Measurements from ENCODE around the gene ARHGAP33.
"Not testable (repeated sequence)": the region's sequence is repeated elsewhere in the genome, so short reads cannot be mapped to it uniquely, and the experiment has no call there.

Gene ARHGAP33

DNA sequence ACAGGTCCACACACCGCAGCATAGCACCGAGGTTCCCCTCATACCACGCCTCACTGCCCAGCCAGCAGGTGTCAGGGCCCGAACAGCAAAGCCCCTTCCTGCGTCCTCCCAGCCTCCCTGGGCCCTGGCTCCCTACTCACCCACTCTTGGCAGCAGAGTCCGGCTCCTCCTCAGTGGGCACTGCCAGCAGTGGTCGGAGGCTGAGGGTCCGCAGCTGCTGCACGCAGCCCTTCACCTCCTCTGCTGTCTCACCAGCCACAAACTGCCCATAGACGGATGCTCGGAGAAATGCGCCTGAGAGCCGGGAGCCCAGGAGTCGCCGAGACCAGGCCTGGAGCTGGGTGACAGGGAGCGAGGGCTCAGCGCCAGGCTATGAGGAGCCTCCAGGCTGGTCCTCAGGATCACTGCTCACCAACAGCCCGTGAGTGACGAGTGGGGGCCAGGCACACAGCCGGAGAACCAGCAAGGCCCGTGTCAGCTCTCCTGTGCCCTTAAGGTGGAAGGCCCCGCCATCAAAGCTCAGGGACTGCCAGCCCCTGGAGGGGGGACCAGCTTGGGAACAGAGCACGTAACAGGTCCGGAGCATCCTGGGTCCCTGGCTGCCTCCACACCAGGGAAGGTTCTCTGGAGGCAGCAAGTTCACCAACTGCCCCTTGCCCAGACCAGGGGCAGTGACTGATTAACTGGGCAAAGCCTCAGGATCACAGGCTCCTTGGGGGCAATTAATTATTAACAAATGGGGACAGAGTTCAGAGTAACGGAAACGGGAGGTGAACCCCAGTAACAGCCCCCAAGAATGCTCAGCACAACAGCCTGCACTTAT, 37.1 kb downstream of the ARHGAP33 start, which contains the start of gene PRODH2:
Gene PRODH2 (minus strand): TSS at position 626 of the 823 bp plus-strand sequence. CDS start 40 bp downstream, at position 586.
- no peak within 1 kb of the TSS for H3K4me3 ChIP-seq (ENCODE audit: low read length)
- DNase-seq (ENCODE audit: low read depth, low spot score): no peak

DNA sequence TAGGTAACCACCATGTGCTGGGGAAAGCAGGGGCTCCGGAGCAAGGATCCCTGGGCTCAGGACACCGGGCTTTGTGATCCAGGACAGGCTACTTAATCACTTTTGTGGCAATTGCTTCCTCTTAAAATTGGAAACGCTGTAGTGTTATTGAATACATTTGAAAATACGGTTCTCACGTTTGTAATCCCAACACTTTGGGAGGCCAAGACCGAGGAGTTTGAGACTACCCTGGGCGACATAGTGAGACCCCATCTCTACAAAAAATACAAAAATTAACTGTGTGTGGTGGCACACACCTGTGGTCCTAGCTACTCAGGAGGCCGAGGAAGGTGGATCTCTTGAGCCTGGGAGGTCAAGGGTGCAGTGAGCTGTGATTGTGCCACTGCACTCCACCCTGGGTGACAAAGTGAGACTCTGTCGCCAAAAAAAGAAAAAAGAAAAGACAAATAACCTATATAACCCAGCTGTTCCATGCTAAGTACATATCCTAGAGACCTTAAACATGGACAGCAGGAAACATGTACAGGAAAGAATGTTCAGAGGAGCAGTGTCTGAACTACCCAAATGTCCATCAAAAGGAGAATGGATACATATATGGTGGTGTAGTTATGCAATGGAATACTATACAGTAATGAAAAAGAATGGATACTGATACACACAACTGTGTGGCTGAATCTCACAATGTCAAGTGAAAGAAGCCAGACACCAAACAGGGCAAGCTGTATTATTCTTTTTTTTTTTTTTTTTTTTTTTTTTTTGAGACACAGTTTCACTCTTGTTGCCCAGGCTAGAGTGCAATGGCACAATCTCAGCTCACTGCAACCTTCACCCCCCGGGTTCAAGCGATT, 37.9 kb downstream of the ARHGAP33 start:
- no peak for DNase-seq (ENCODE audit: low read depth, low spot score)
- no peak overlapping the region for H3K4me3 ChIP-seq (ENCODE audit: low read length)

DNA sequence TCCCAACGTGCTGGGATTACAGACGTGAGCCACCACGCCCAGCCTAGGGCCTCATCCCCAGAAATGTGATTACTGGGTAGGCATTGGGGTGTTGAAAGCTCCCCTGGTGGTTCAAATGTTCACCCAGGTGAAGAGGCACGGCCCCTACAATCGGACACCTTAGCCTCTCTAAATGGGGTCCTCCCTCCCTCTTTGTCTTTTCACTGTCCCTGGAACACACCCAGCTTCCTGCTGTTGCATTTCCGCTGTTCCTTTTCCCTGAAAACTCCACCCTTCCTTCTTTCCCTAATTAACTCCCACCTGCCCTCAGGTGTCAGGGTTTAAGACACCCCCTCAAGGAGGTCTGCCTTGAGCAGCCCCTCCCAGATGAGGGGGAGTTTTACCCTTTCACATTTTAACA, 40.9 kb downstream of the ARHGAP33 start:
- no peak overlapping the region for H3K4me3 ChIP-seq (ENCODE audit: low read length)
- DNase-seq (ENCODE audit: low read depth, low spot score): no peak

- no peak for DNase-seq (ENCODE audit: low read depth, low spot score)
- H3K4me3 ChIP-seq (ENCODE audit: low read length): no peak overlapping the region
Measured at GRCh38 chr19:35816846-35817245, 41.5 kb downstream of the ARHGAP33 start.

- DNase-seq (ENCODE audit: low read depth, low spot score): no peak
- no peak overlapping the region for H3K4me3 ChIP-seq (ENCODE audit: low read length)
Measured at GRCh38 chr19:35818445-35818844, 43.1 kb downstream of the ARHGAP33 start.

DNA sequence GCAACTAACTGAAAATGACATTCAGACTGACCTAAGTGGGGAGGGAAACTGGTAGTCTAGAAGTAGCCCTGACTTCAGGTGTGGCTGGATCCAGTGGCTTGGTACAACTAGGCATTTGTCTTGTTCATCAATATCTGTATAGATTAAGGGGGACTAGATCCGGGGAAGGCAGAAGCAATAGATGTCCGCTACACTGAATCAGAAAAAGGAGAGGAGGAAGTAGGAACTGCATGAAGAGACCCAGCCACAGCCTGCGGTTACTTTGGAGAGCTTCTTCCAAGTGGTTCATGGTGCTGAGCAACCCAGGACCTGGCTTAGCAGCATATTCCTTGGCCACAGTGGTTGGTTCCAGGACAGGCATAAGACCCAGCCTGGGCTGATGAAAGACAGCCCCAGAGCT, 47.2 kb downstream of the ARHGAP33 start:
- H3K4me3 ChIP-seq (ENCODE audit: low read length): peak overlapping the region; percentile 7; the same call in 1 of the 2 replicates
- DNase-seq (ENCODE audit: low read depth, low spot score): peak; percentile 41

- DNase-seq (ENCODE audit: low read depth, low spot score): no peak
Measured at GRCh38 chr19:35824150-35824549, 48.8 kb downstream of the ARHGAP33 start.

GRCh38 chr19:35828692-35829301, 53.4 kb downstream of the ARHGAP33 start:
- peak; percentile 51 for DNase-seq (ENCODE audit: low read depth, low spot score)
- no peak overlapping the region for H3K4me3 ChIP-seq (ENCODE audit: low read length)

More at GRCh38 chr19:35824150-35824549, 48.8 kb downstream of the ARHGAP33 start:
- H3K4me3 ChIP-seq (ENCODE audit: low read length): no peak overlapping the region

- no peak overlapping the region for H3K4me3 ChIP-seq (ENCODE audit: low read length)
- no peak for DNase-seq (ENCODE audit: low read depth, low spot score)
Measured at GRCh38 chr19:35830986-35831385, 55.6 kb downstream of the ARHGAP33 start.

- H3K4me3 ChIP-seq (ENCODE audit: low read length): no peak overlapping the region
- DNase-seq (ENCODE audit: low read depth, low spot score): no peak
Measured at GRCh38 chr19:35832054-35832453, 56.7 kb downstream of the ARHGAP33 start.

DNA sequence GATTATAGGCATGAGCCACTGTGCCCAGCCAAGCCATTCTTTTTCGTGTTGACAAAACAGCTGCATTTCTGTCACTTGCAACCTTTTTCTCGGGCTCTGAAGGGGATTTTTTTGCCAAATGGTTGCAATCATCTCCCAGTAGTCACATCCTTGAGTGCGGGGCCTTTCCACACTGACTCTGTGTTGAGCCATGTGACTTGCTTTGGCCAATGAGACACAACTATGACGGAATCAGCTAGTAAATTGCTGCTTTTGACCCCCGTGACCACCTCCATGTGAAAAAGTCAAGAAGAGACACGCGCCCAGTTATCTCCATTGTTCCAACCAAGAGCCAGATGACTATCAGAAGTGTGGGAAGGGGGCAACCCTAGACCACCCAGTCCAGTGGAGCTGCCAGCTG, 58.6 kb downstream of the ARHGAP33 start:
- no peak overlapping the region for H3K4me3 ChIP-seq (ENCODE audit: low read length)
- DNase-seq (ENCODE audit: low read depth, low spot score): no peak

DNA sequence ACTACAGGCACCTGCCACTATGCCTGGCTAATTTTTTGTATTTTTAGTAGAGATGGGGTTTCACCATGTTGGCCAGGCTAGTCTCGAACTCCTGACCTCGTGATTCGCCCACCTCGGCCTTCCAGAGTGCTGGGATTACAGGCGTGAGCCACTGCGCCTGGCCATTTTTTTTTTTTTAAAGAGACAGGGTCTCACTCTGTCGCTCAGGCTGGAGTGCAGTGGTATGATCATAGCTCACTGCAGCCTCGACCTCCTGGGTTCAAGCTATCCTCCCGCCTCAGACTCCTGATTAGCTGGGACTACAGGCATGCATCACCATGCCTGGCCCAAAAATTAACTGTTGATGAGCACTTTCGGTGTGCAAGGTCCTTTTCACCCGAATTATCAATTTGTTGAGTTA, 60.7 kb downstream of the ARHGAP33 start:
- H3K4me3 ChIP-seq (ENCODE audit: low read length); DNase-seq (ENCODE audit: low read depth, low spot score): not testable (repeated sequence)
